Vagina (tissue), 2 donors: ENCODE results near the gene LHFPL3.

ENCODE experiments used
- CTCF ChIP-seq, 3 experiments: fragments of 450-650 bp in 2 of 3; fragments of 200-600 bp in 1 of 3; sonication (generic) in 1 of 3; IDR thresholded peaks; one replicate each; pipeline ENCODE4 v1.5.1; 2017 to 2019; ENCODE audit warnings: antibody characterized with exemption in 3 of 3, mild to moderate bottlenecking in 2 of 3, moderate library complexity in 2 of 3
- POLR2A ChIP-seq, 2 donors: fragments of 450-650 bp; IDR thresholded peaks; one replicate each; pipeline ENCODE4 v1.6.1; 2017; ENCODE audit warnings: antibody characterized with exemption in 2 of 2, mild to moderate bottlenecking in 2 of 2, moderate library complexity in 2 of 2
- POLR2AphosphoS5 ChIP-seq, 2 donors: sonication (generic); formaldehyde crosslinking; IDR thresholded peaks; one replicate each; pipeline ENCODE4 v1.9.0; 2017; ENCODE audit warnings: antibody characterized with exemption in 2 of 2, mild to moderate bottlenecking in 2 of 2, low read depth in 1 of 2; ENCODE audit not compliant: insufficient read depth in 1 of 2

DNA sequence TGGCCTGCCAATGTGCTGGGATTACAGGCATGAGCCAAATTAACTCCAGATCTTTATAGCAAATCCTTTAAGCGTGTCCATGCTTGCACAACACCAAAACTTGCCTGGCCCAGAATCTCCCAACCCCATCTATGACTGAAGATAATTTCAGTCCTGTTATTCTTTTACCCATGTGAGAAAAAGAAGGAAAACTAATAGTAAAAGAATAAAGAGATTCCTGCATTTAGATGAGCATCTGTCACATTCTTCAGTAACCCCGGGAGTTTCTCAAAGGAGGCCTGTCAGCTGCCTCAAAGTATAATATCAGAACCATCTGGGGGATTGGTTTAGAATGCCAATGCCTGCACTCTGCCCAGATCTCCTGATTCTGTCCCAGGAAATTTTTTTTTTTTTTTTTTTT, 527.5 kb downstream of the LHFPL3 start:
- TF ChIP-seq CTCF (IDR thresholded peaks at IDR 0.05) = no peak
- TF ChIP-seq POLR2A (IDR thresholded peaks at IDR 0.05) = no peak
- no peak for TF ChIP-seq POLR2AphosphoS5 (IDR thresholded peaks at IDR 0.05; ENCODE audit: insufficient read depth in 1 of 2, low read depth in 1 of 2)
